Keratinocyte (primary cell): ENCODE results near the gene DTNB. TPM values are rescaled to one million over a fixed set of nuclear protein-coding genes. Genes with fewer than 3 reads are reported as not detected.

Source experiments
- DNase-seq: peaks from one replicate; pipeline ENCODE4 v3.0.0-alpha.2; 2011; ENCODE audit warnings: low read depth, missing footprints, low spot score
- FAIRE-seq: peaks from 2 replicates; lab custom pipeline; 2011; peaks lifted over from hg19 to GRCh38; lab: Jason Lieb, UNC
- H2AFZ ChIP-seq: 2 replicates; pipeline ENCODE4 v1.6.0; 2012; ENCODE audit warnings: low read length, control low read depth, inconsistent platforms; ENCODE audit not compliant: control insufficient read depth
- H3K27ac ChIP-seq: 2 replicates; pipeline ENCODE4 v1.5.1; 2011; ENCODE audit warnings: low read length; ENCODE audit not compliant: control insufficient read depth, insufficient read depth
- H3K27me3 ChIP-seq: 3 replicates; pipeline ENCODE4 v1.6.0; 2011; ENCODE audit warnings: low read length; ENCODE audit not compliant: control insufficient read depth, insufficient read depth; ENCODE audit errors: extremely low read depth
- H3K36me3 ChIP-seq, 2 experiments: 2 replicates in 1 of 2; 3 replicates in 1 of 2; pipeline ENCODE4 v1.5.1; 2011; ENCODE audit warnings: low read length in 2 of 2, mild to moderate bottlenecking in 1 of 2; ENCODE audit not compliant: control insufficient read depth in 2 of 2, insufficient read depth in 2 of 2; ENCODE audit errors: extremely low read depth in 1 of 2
- H3K4me1 ChIP-seq: 3 replicates; pipeline ENCODE4 v1.5.1; 2011; ENCODE audit warnings: low read length; ENCODE audit not compliant: control insufficient read depth, insufficient read depth; ENCODE audit errors: extremely low read depth
- H3K4me2 ChIP-seq: 3 replicates; pipeline ENCODE4 v1.6.0; 2011; ENCODE audit warnings: low read depth, low read length; ENCODE audit not compliant: control insufficient read depth, insufficient read depth; ENCODE audit errors: extremely low read depth
- H3K4me3 ChIP-seq, 3 experiments: fragments of 200-600 bp in 1 of 3; sonication (generic) in 1 of 3; 2 replicates in 2 of 3; 3 replicates in 1 of 3; pipeline ENCODE4 v1.5.1; 2011 to 2016; ENCODE audit warnings: low read length in 3 of 3, mild to moderate bottlenecking in 3 of 3, control low read depth in 2 of 3, inconsistent platforms in 1 of 3, low read depth in 1 of 3, mixed read lengths in 1 of 3, mixed run types in 1 of 3, moderate library complexity in 1 of 3; ENCODE audit not compliant: control insufficient read depth in 2 of 3, insufficient read depth in 2 of 3; ENCODE audit errors: extremely low read depth in 1 of 3
- H3K79me2 ChIP-seq: 2 replicates; pipeline ENCODE4 v1.6.0; 2012; ENCODE audit warnings: low read length; ENCODE audit not compliant: control insufficient read depth, insufficient read depth
- H3K9ac ChIP-seq: 3 replicates; pipeline ENCODE4 v1.6.0; 2011; ENCODE audit warnings: low read length; ENCODE audit not compliant: control insufficient read depth, insufficient read depth; ENCODE audit errors: extremely low read depth
- H3K9me1 ChIP-seq: 3 replicates; pipeline ENCODE4 v1.6.0; 2011; ENCODE audit warnings: low read length; ENCODE audit not compliant: control insufficient read depth, insufficient read depth; ENCODE audit errors: extremely low read depth
- H3K9me3 ChIP-seq: 2 replicates; pipeline ENCODE4 v1.5.1; 2012; ENCODE audit warnings: low read depth, low read length; ENCODE audit not compliant: control insufficient read depth
- H4K20me1 ChIP-seq: 3 replicates; pipeline ENCODE4 v1.6.0; 2011; ENCODE audit warnings: low read length; ENCODE audit not compliant: control insufficient read depth, insufficient read depth; ENCODE audit errors: extremely low read depth
- EZH2 ChIP-seq: IDR thresholded peaks from one replicate; pipeline ENCODE4 v1.6.1; 2012; ENCODE audit warnings: inconsistent platforms, mild to moderate bottlenecking, low read length, moderate library complexity
- dilution Hi-C: fragments of 300-500 bp; cut with MboI; formaldehyde crosslinking; loops from one replicate; pipeline ENCODE4 v1.7.0; 2020; ENCODE audit warnings: low sequenced_read_pairs; ENCODE audit not compliant: extremely low pct_ligation_motif_present
- polyA plus RNA-seq, 5 experiments: library from polyadenylated mRNA; depleted of rRNA in 3 of 5; stranded (reverse) in 3 of 5; stranded (forward) in 1 of 5; unstranded in 1 of 5; fragments of >200 nt; gene quantifications; 1 replicate in 1 of 5; 2 replicates in 3 of 5; 3 replicates in 1 of 5; pipeline versions ENCODE4 v1.2.1 to v1.2.3, GENCODE V29; 2011 to 2012; ENCODE audit warnings: missing spikeins in 2 of 5, low read depth in 1 of 5, low replicate concordance in 1 of 5
- TF ChIP-seq, protein P1 (sequence below), 3 experiments: IDR thresholded peaks in 1 of 3; conservative IDR thresholded peaks in 1 of 3; optimal IDR thresholded peaks in 1 of 3; 2 replicates in 2 of 3; 3 replicates in 1 of 3; pipeline versions ENCODE3 to v1.5.1; 2011; ENCODE audit warnings: low read length in 3 of 3, mild to moderate bottlenecking in 3 of 3, moderate library complexity in 2 of 3, control low read depth in 1 of 3, inconsistent platforms in 1 of 3; ENCODE audit not compliant: insufficient read depth in 2 of 3; ENCODE audit errors: extremely low read depth in 1 of 3

Gene DTNB
- polyA plus RNA-seq, 1 donor (not counting 4 experiments of a cell fraction or from before 2014, with no cell fraction given): 31.5 TPM

DNA sequence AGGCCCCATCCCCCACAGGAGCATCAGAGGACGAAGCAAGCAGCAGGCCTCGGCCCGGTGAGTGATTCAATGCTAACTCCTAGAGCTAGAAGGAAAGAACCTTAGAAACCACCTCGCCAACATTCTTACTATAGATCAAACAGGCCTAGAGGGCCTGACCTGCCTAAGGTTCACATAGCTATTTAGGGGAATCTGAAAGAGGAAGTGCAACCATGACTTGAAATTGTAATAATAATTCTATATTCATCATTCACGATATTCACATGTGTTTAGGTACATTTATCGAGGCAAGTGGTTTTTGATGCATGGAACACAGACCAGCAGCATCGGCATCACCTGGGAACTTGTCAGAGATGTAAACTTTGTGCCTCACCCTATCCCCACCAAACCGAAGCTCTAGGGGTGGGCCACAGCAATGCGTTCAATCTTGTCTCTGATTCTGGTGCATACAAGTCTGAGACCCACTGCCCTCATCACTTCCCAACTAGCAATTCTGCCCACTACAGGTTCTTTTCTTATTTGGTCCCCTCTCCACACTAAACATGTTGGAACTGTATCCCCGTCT, 253.6 kb downstream of the DTNB start:
- Histone ChIP-seq H3K4me2 (no peak overlapping the region), H3K36me3 (peaks cover 6% of the 10 kb centered on the region in 2 experiments), H3K4me1 (no peaks in the 10 kb centered on the region), H2AFZ (no peak overlapping the region), H3K9me3 (no peaks in the 10 kb centered on the region), H4K20me1 (no peaks in the 10 kb centered on the region), H3K27ac (no peak overlapping the region), H3K27me3 (no peaks in the 10 kb centered on the region), H3K4me3 (no peak overlapping the region), H3K9ac (no peak overlapping the region), H3K79me2 (no peaks in the 10 kb centered on the region), H3K9me1 (no peaks in the 10 kb centered on the region)
- dilution Hi-C loops: no loop called here
- no peak for FAIRE-seq
- no peak for DNase-seq
- TF ChIP-seq, protein P1, sequence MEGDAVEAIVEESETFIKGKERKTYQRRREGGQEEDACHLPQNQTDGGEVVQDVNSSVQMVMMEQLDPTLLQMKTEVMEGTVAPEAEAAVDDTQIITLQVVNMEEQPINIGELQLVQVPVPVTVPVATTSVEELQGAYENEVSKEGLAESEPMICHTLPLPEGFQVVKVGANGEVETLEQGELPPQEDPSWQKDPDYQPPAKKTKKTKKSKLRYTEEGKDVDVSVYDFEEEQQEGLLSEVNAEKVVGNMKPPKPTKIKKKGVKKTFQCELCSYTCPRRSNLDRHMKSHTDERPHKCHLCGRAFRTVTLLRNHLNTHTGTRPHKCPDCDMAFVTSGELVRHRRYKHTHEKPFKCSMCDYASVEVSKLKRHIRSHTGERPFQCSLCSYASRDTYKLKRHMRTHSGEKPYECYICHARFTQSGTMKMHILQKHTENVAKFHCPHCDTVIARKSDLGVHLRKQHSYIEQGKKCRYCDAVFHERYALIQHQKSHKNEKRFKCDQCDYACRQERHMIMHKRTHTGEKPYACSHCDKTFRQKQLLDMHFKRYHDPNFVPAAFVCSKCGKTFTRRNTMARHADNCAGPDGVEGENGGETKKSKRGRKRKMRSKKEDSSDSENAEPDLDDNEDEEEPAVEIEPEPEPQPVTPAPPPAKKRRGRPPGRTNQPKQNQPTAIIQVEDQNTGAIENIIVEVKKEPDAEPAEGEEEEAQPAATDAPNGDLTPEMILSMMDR (optimal IDR thresholded peaks at IDR 0.05 in 1 of 3, IDR thresholded peaks at IDR 0.05 in 1 of 3, conservative IDR thresholded peaks at IDR 0.05 in 1 of 3; ENCODE audit: extremely low read depth in 1 of 3, insufficient read depth in 2 of 3, low read length in 3 of 3): no peak
- TF ChIP-seq EZH2: no peak

DNA sequence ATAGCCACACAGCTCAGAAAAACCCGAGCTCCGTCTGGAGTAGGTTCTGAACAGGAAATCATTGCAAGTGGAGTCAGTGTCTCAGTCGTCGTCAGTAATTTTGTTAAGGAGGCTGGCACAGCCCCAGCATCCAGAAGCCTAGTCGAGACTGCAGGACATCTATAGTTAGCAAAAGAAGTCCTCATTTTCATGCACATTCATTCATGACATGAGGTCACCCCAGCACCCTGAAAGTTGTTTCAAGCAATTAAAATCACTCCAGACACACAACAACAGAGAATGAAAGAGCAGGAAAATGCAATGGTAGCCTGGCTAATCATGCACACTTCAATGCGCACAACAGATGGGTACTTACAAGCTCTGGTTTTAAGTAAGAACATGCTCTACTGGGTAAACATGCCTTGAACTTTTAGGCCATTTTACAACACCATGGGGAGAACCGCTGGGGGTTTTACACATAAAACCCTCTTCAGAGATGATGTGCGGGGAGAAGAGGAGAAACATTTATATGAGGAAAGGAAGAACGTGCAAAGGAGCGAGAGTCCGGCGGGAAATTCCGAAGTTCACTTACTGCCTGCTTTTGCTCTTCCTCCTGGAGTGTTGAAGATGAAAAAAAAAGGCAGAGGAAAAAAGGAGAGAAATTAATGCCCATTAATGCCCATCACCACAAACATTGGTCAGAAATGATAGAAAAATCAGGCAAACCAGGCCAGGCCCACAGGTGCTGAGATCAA, 254.3 kb downstream of the DTNB start:
- DNase-seq (no peak), FAIRE-seq (no peak)
- TF ChIP-seq EZH2: no peak
- TF ChIP-seq, protein P1 (optimal IDR thresholded peaks at IDR 0.05 in 1 of 3, IDR thresholded peaks at IDR 0.05 in 1 of 3, conservative IDR thresholded peaks at IDR 0.05 in 1 of 3; ENCODE audit: extremely low read depth in 1 of 3, insufficient read depth in 2 of 3, low read length in 3 of 3): no peak
- Histone ChIP-seq H3K79me2 (no peaks in the 10 kb centered on the region), H3K27ac (no peak overlapping the region), H3K4me2 (no peak overlapping the region), H3K4me1 (no peaks in the 10 kb centered on the region), H3K27me3 (no peaks in the 10 kb centered on the region), H2AFZ (no peak overlapping the region), H3K36me3 (peaks cover 6% of the 10 kb centered on the region in 2 experiments), H3K9me1 (no peaks in the 10 kb centered on the region), H4K20me1 (no peaks in the 10 kb centered on the region), H3K4me3 (no peak overlapping the region), H3K9me3 (no peaks in the 10 kb centered on the region), H3K9ac (no peak overlapping the region)
- dilution Hi-C loops: no loop called here
